G401.6 (cell line): ENCODE data around the gene HNRNPUL1.

ENCODE experiments used
- FAIRE-seq: peaks from 2 replicates; lab custom pipeline; 2012; peaks lifted over from hg19 to GRCh38; lab: Jason Lieb, UNC

Gene HNRNPUL1

GRCh38 chr19:41309180-41310032 lies 45.2 kb downstream of the HNRNPUL1 start:
- FAIRE-seq: no peak

GRCh38 chr19:41310033-41310831 lies 46.1 kb downstream of the HNRNPUL1 start, which contains the start of gene CCDC97:
CCDC97 (plus strand) TSS chr19:41310172; CDS start chr19:41310311, 139 bp downstream.
- no peak for FAIRE-seq

- FAIRE-seq: no peak
Measured at GRCh38 chr19:41311072-41311471, 46.9 kb downstream of the HNRNPUL1 start.

GRCh38 chr19:41311613-41312012 lies 47.4 kb downstream of the HNRNPUL1 start:
- no peak for FAIRE-seq

GRCh38 chr19:41316306-41316920 lies 52.2 kb downstream of the HNRNPUL1 start:
- FAIRE-seq: no peak

GRCh38 chr19:41318696-41319499 lies 54.7 kb downstream of the HNRNPUL1 start:
- FAIRE-seq: no peak

GRCh38 chr19:41319500-41320184 lies 55.5 kb downstream of the HNRNPUL1 start:
- FAIRE-seq: no peak

- no peak for FAIRE-seq
Measured at GRCh38 chr19:41320185-41320518, 56.0 kb downstream of the HNRNPUL1 start.

GRCh38 chr19:41320568-41320967 lies 56.4 kb downstream of the HNRNPUL1 start:
- no peak for FAIRE-seq

- no peak for FAIRE-seq
Measured at GRCh38 chr19:41321204-41321599, 57.0 kb downstream of the HNRNPUL1 start.

GRCh38 chr19:41321600-41322270 lies 57.6 kb downstream of the HNRNPUL1 start:
- FAIRE-seq: no peak

GRCh38 chr19:41322451-41322850 lies 58.3 kb downstream of the HNRNPUL1 start:
- no peak for FAIRE-seq

GRCh38 chr19:41323023-41323422 lies 58.9 kb downstream of the HNRNPUL1 start:
- FAIRE-seq: no peak

- no peak for FAIRE-seq
Measured at GRCh38 chr19:41323430-41324125, 59.4 kb downstream of the HNRNPUL1 start.

- no peak for FAIRE-seq
Measured at GRCh38 chr19:41324231-41324702, 60.1 kb downstream of the HNRNPUL1 start.

- no peak for FAIRE-seq
Measured at GRCh38 chr19:41324921-41325639, 60.9 kb downstream of the HNRNPUL1 start.

GRCh38 chr19:41325640-41325946 lies 61.4 kb downstream of the HNRNPUL1 start:
- FAIRE-seq: no peak

- no peak for FAIRE-seq
Measured at GRCh38 chr19:41325947-41326706, 62.0 kb downstream of the HNRNPUL1 start.

GRCh38 chr19:41327076-41327575 lies 63.0 kb downstream of the HNRNPUL1 start:
- no peak for FAIRE-seq
